Endothelial cell of umbilical vein (primary cell): ENCODE measurements around the gene NPC1L1. TPM values are rescaled to one million over a fixed set of nuclear protein-coding genes. Genes with fewer than 3 reads are reported as not detected.

ENCODE experiments used
- BruUV-seq: library from RNA; stranded (reverse); fragments of 400-500 nt; replicated peaks from 2 replicates; lab custom pipeline; 2021; lab: Mats Ljungman, UMichigan
- CTCF ChIA-PET: fragments of 300-600, 350-600 bp; sonication (Branson Sonifier 250); formaldehyde crosslinking; loops from one replicate; lab custom pipeline; 2021; ENCODE audit warnings: antibody characterized with exemption, inconsistent platforms; lab: Charles Lee
- POLR2A ChIA-PET: fragments of 300-600, 350-600 bp; sonication (Branson Sonifier 250); formaldehyde crosslinking; loops from one replicate; lab custom pipeline; 2021; ENCODE audit warnings: antibody characterized with exemption, inconsistent platforms; lab: Charles Lee
- DNase-seq: peaks from one replicate; pipeline ENCODE4 v3.0.0-alpha.2; 2011; ENCODE audit warnings: low read depth, low spot score
- FAIRE-seq: peaks from 2 replicates; lab custom pipeline; 2011; peaks lifted over from hg19 to GRCh38; lab: Jason Lieb, UNC
- H2AFZ ChIP-seq: 2 replicates; pipeline ENCODE4 v1.6.0; 2012; ENCODE audit warnings: low read depth, low read length, control low read depth, inconsistent platforms
- H3K27ac ChIP-seq: 2 replicates; pipeline ENCODE4 v1.5.1; 2011; ENCODE audit warnings: low read depth, mild to moderate bottlenecking, control low read depth, low read length, moderate library complexity; ENCODE audit not compliant: insufficient read depth
- H3K27me3 ChIP-seq, 2 experiments: 2 replicates each; pipeline versions ENCODE4 v1.6.0 to v1.6.1; 2011; ENCODE audit warnings: low read length in 2 of 2, mixed read lengths in 1 of 2; ENCODE audit not compliant: control insufficient read depth in 2 of 2, insufficient read depth in 2 of 2
- H3K36me3 ChIP-seq, 2 experiments: 2 replicates in 1 of 2; 3 replicates in 1 of 2; pipeline ENCODE4 v1.5.1; 2011; ENCODE audit warnings: low read length in 2 of 2, mild to moderate bottlenecking in 1 of 2, moderate library complexity in 1 of 2; ENCODE audit not compliant: control insufficient read depth in 2 of 2, insufficient read depth in 2 of 2; ENCODE audit errors: extremely low read depth in 1 of 2
- H3K4me1 ChIP-seq: 3 replicates; pipeline ENCODE4 v1.5.1; 2011; ENCODE audit warnings: mild to moderate bottlenecking, low read length; ENCODE audit not compliant: control insufficient read depth, insufficient read depth; ENCODE audit errors: extremely low read depth
- H3K4me2 ChIP-seq: 2 replicates; pipeline ENCODE4 v1.6.1; 2011; ENCODE audit warnings: low read length, control low read depth, mixed read lengths; ENCODE audit not compliant: insufficient read depth
- H3K4me3 ChIP-seq, 3 experiments: fragments of 200-600 bp in 1 of 3; sonication (generic), shearing (Covaris generic) in 1 of 3; replicated peaks in 1 of 3; 2 replicates each; pipeline ENCODE4 v1.5.1; 2011 to 2016; ENCODE audit warnings: control low read depth in 3 of 3, low read length in 3 of 3, mild to moderate bottlenecking in 2 of 3, inconsistent platforms in 1 of 3, low read depth in 1 of 3, moderate library complexity in 1 of 3; ENCODE audit not compliant: insufficient read depth in 1 of 3
- H3K79me2 ChIP-seq: 2 replicates; pipeline ENCODE4 v1.6.0; 2012; ENCODE audit warnings: low read length, inconsistent platforms; ENCODE audit not compliant: control insufficient read depth, insufficient read depth
- H3K9ac ChIP-seq: replicated peaks from 2 replicates; pipeline ENCODE3; 2011; ENCODE audit warnings: low read length, control low read depth; ENCODE audit not compliant: insufficient read depth; ENCODE audit errors: extremely low read depth
- H3K9me1 ChIP-seq: replicated peaks from 3 replicates; pipeline ENCODE4 v1.6.0; 2011; ENCODE audit warnings: mild to moderate bottlenecking, low read length; ENCODE audit not compliant: control insufficient read depth, insufficient read depth; ENCODE audit errors: extremely low read depth
- H3K9me3 ChIP-seq: replicated peaks from 2 replicates; pipeline ENCODE4 v1.5.1; 2012; ENCODE audit warnings: low read length, inconsistent platforms; ENCODE audit not compliant: control insufficient read depth, insufficient read depth
- H4K20me1 ChIP-seq: replicated peaks from 2 replicates; pipeline ENCODE3; 2011; ENCODE audit warnings: mild to moderate bottlenecking, low read length; ENCODE audit not compliant: control insufficient read depth, insufficient read depth; ENCODE audit errors: extremely low read depth
- EZH2 ChIP-seq: IDR thresholded peaks from 2 replicates; pipeline ENCODE4 v1.6.1; 2012; ENCODE audit warnings: borderline replicate concordance, low read depth, mild to moderate bottlenecking, moderate library complexity, low read length, inconsistent platforms; ENCODE audit not compliant: severe bottlenecking
- FOS ChIP-seq: IDR thresholded peaks from 2 replicates; pipeline ENCODE4 v1.6.1; 2011; ENCODE audit warnings: mild to moderate bottlenecking, low read length, moderate library complexity, borderline replicate concordance; ENCODE audit not compliant: insufficient read depth
- JUN ChIP-seq: IDR thresholded peaks from 2 replicates; pipeline ENCODE4 v1.6.1; 2011; ENCODE audit warnings: borderline replicate concordance, low read depth; ENCODE audit not compliant: insufficient read length, insufficient read depth
- dilution Hi-C: fragments of 300-500 bp; cut with MboI; formaldehyde crosslinking; loops from one replicate; pipeline ENCODE4 v1.15.0; 2019; ENCODE audit warnings: low sequenced_read_pairs; ENCODE audit not compliant: extremely low pct_ligation_motif_present
- intact Hi-C: fragments of 100-400 bp; cut with micrococcal nuclease; formaldehyde crosslinking; loops from one replicate; pipeline ENCODE4 v1.10.0; 2022
- polyA plus RNA-seq, 4 experiments: library from polyadenylated mRNA; depleted of rRNA in 3 of 4; stranded (reverse) in 3 of 4; unstranded in 1 of 4; fragments of >200 nt; gene quantifications; 2 replicates each; pipeline versions ENCODE4 v1.2.1 to v1.2.3, GENCODE V29; 2011 to 2012; ENCODE audit warnings: missing spikeins in 1 of 4
- total RNA-seq: library from RNA; stranded (reverse); gene quantifications from 2 replicates; pipeline ENCODE4 v1.2.3, GENCODE V29; 2021
- TF ChIP-seq, protein P1 (sequence below), 2 donors: IDR thresholded peaks; 1 replicate in 1 of 2; 2 replicates in 1 of 2; pipeline ENCODE4 v1.5.1; 2011; ENCODE audit warnings: low read length in 2 of 2, mild to moderate bottlenecking in 2 of 2, moderate library complexity in 2 of 2, control low read depth in 1 of 2, inconsistent platforms in 1 of 2, low read depth in 1 of 2; ENCODE audit not compliant: insufficient read depth in 1 of 2; ENCODE audit errors: extremely low read depth in 1 of 2

The NPC1L1 gene
- total and polyA plus RNA-seq, 2 donors (not counting 3 experiments of a cell fraction or from before 2014, with no cell fraction given), result not detected

GRCh38 chr7:44548893-44549292 lies 7.8 kb upstream of the NPC1L1 start:
- dilution Hi-C loops, result no loop called here
- Histone ChIP-seq H3K36me3 (no peaks in the 10 kb centered on the region), H3K4me1 (peaks cover 2% of the 10 kb centered on the region), H3K9me3 (no peaks in the 10 kb centered on the region), H3K27ac (no peak overlapping the region), H3K4me3 (no peak overlapping the region), H3K4me2 (no peak overlapping the region), H4K20me1 (no peaks in the 10 kb centered on the region), H3K9ac (no peak overlapping the region), H2AFZ (no peak overlapping the region), H3K9me1 (no peaks in the 10 kb centered on the region), H3K79me2 (no peaks in the 10 kb centered on the region), H3K27me3 (peaks cover 8 to 12% of the 10 kb centered on the region in 2 experiments)
- DNase-seq (no peak), FAIRE-seq (no peak)
- ChIA-PET POLR2A (no interaction called here), CTCF (interaction anchor here (0.5 to 1.8 kb wide), 3 partner anchors 14 to 330 kb away, joined by 3 to 6 read pairs (median 4); no protein-coding TSS in a partner anchor)
- intact Hi-C loops, result no loop called here
- BruUV-seq, result no TSS peak
- TF ChIP-seq EZH2 (no peak), FOS (peak; percentile 11), JUN (peak; percentile 37)
- TF ChIP-seq, protein P1, sequence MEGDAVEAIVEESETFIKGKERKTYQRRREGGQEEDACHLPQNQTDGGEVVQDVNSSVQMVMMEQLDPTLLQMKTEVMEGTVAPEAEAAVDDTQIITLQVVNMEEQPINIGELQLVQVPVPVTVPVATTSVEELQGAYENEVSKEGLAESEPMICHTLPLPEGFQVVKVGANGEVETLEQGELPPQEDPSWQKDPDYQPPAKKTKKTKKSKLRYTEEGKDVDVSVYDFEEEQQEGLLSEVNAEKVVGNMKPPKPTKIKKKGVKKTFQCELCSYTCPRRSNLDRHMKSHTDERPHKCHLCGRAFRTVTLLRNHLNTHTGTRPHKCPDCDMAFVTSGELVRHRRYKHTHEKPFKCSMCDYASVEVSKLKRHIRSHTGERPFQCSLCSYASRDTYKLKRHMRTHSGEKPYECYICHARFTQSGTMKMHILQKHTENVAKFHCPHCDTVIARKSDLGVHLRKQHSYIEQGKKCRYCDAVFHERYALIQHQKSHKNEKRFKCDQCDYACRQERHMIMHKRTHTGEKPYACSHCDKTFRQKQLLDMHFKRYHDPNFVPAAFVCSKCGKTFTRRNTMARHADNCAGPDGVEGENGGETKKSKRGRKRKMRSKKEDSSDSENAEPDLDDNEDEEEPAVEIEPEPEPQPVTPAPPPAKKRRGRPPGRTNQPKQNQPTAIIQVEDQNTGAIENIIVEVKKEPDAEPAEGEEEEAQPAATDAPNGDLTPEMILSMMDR (IDR thresholded peaks at IDR 0.05; ENCODE audit: extremely low read depth in 1 of 2, insufficient read depth in 1 of 2, low read depth in 1 of 2, low read length in 2 of 2), result no peak
